Fibroblast of lung (primary cell): Measurements from ENCODE around the gene ZNF672.

Experiments used
- EZH2 ChIP-seq: IDR thresholded peaks from 2 replicates; pipeline ENCODE4 v1.5.1; 2012; ENCODE audit warnings: low read length, control low read depth, mild to moderate bottlenecking; ENCODE audit errors: missing control alignments
- TF ChIP-seq, protein P1 (sequence below), 2 donors: IDR thresholded peaks in 1 of 2; conservative IDR thresholded peaks in 1 of 2; 1 replicate in 1 of 2; 2 replicates in 1 of 2; pipeline ENCODE4 v1.5.1; 2011 to 2012; ENCODE audit warnings: low read length in 2 of 2, control low read depth in 1 of 2, inconsistent platforms in 1 of 2, low read depth in 1 of 2, mild to moderate bottlenecking in 1 of 2

- TF ChIP-seq, protein P1, sequence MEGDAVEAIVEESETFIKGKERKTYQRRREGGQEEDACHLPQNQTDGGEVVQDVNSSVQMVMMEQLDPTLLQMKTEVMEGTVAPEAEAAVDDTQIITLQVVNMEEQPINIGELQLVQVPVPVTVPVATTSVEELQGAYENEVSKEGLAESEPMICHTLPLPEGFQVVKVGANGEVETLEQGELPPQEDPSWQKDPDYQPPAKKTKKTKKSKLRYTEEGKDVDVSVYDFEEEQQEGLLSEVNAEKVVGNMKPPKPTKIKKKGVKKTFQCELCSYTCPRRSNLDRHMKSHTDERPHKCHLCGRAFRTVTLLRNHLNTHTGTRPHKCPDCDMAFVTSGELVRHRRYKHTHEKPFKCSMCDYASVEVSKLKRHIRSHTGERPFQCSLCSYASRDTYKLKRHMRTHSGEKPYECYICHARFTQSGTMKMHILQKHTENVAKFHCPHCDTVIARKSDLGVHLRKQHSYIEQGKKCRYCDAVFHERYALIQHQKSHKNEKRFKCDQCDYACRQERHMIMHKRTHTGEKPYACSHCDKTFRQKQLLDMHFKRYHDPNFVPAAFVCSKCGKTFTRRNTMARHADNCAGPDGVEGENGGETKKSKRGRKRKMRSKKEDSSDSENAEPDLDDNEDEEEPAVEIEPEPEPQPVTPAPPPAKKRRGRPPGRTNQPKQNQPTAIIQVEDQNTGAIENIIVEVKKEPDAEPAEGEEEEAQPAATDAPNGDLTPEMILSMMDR (conservative IDR thresholded peaks at IDR 0.05 in 1 of 2, IDR thresholded peaks at IDR 0.05 in 1 of 2; ENCODE audit: low read depth in 1 of 2, low read length in 2 of 2) = no peak
- TF ChIP-seq EZH2 = no peak
Measured at GRCh38 chr1:248857749-248858095, 19.7 kb downstream of the ZNF672 start.
